Measurements from ENCODE around the gene ITGB4. TPM values are rescaled to one million over a fixed set of nuclear protein-coding genes. Genes with fewer than 3 reads are reported as not detected.

The ITGB4 gene
- total and polyA plus RNA-seq, 10 of the 15 experiments (the other 5 are each of a cell fraction or from before 2014, with no cell fraction given) = 0.06 to 1.6 (median 0.27) TPM; not detected in 2

- TF ChIP-seq ZBTB11 (CRISPR knock-in tag; IDR thresholded peaks at IDR 0.05) = no peak
- no peak for TF ChIP-seq KDM1A (IDR thresholded peaks at IDR 0.05; ENCODE audit: borderline replicate concordance)
- TF ChIP-seq JUND (IDR thresholded peaks at IDR 0.05; ENCODE audit: low read depth, low read length) = no peak
- no peak for TF ChIP-seq SMC3 (IDR thresholded peaks at IDR 0.05; ENCODE audit: borderline replicate concordance, low read length)
- TF ChIP-seq FOXK2 (IDR thresholded peaks at IDR 0.05) = no peak
- no peak; the same call in 1 of the 2 replicates for TF ChIP-seq FOXM1 (IDR thresholded peaks at IDR 0.05; ENCODE audit: low read depth, low read length)
- TF ChIP-seq SREBF1 (IDR thresholded peaks at IDR 0.05; ENCODE audit: low read length) = no peak
- no peak for TF ChIP-seq GABPA (IDR thresholded peaks at IDR 0.05; ENCODE audit: low read depth)
- TF ChIP-seq CEBPZ (IDR thresholded peaks at IDR 0.05; ENCODE audit: low read depth, low read length) = no peak
- TF ChIP-seq MLLT1 (IDR thresholded peaks at IDR 0.05) = no peak
- TF ChIP-seq NFIC (IDR thresholded peaks at IDR 0.05; ENCODE audit: low read depth, low read length) = peak; percentile 46; the same call in 1 of the 2 replicates
- no peak; the same call in 1 of the 2 replicates for TF ChIP-seq ZBTB40 (IDR thresholded peaks at IDR 0.05; ENCODE audit: borderline replicate concordance)
Observed at GRCh38 chr17:75783069-75783783, 62.0 kb downstream of the ITGB4 start (continued).
